HepG2 (cell line): ENCODE data around the gene PNPLA8. TPM values are rescaled to one million over a fixed set of nuclear protein-coding genes. Genes with fewer than 3 reads are reported as not detected.

ENCODE experiments used
- ATAC-seq: fragments of 200-7000 bp; cut with Tn5 transposase; 3 replicates; pipeline ENCODE4 v1.9.1; 2020; ENCODE audit warnings: mild to moderate bottlenecking, moderate library complexity
- BruUV-seq: library from RNA; stranded (reverse); fragments of 400-500 nt; replicated peaks from 2 replicates; lab custom pipeline; 2021; lab: Mats Ljungman, UMichigan
- CTCF ChIA-PET: fragments of 300-600 bp; formaldehyde crosslinking; extraction: SDS; loops from one replicate; lab custom pipeline; 2021; ENCODE audit warnings: low total read pairs, inconsistent platforms, low intra/inter-chr PET ratio; lab: Yijun Ruan, JAX
- POLR2A ChIA-PET: fragments of 350-600 bp; sonication (Branson Sonifier 250); formaldehyde crosslinking; loops from one replicate; lab custom pipeline; 2020; ENCODE audit warnings: antibody characterized with exemption, inconsistent platforms; lab: Yijun Ruan, JAX
- DNase-seq: peaks from one replicate; pipeline ENCODE4 v3.0.0-alpha.2; 2015; ENCODE audit warnings: low spot score
- FAIRE-seq: peaks from 3 replicates; lab custom pipeline; 2011; peaks lifted over from hg19 to GRCh38; lab: Jason Lieb, UNC
- H2AFZ ChIP-seq: one replicate; pipeline ENCODE4 v1.6.1; 2011; ENCODE audit warnings: low read length, inconsistent platforms
- H3K27ac ChIP-seq: fragments of 300-600 bp; 3 replicates; pipeline ENCODE4 v1.8.0; 2011; ENCODE audit warnings: mixed run types, mild to moderate bottlenecking, mixed read lengths, low read length, inconsistent platforms; ENCODE audit not compliant: insufficient read depth; ENCODE audit errors: extremely low read length
- H3K27me3 ChIP-seq, 2 experiments: fragments of 200-600 bp in 1 of 2; 2 replicates in 1 of 2; 3 replicates in 1 of 2; pipeline versions ENCODE4 v1.6.0 to v1.8.0; 2011; ENCODE audit warnings: low read length in 2 of 2, mild to moderate bottlenecking in 2 of 2, moderate library complexity in 2 of 2, inconsistent platforms in 1 of 2; ENCODE audit not compliant: insufficient read depth in 2 of 2, control insufficient read depth in 1 of 2
- H3K36me3 ChIP-seq, 2 experiments: fragments of 200-600 bp in 1 of 2; replicated peaks in 1 of 2; 2 replicates in 1 of 2; 3 replicates in 1 of 2; pipeline versions ENCODE4 v1.5.1 to v1.8.0; 2011; ENCODE audit warnings: low read length in 2 of 2, inconsistent platforms in 1 of 2; ENCODE audit not compliant: insufficient read depth in 2 of 2, control insufficient read depth in 1 of 2
- H3K4me1 ChIP-seq: 2 replicates; pipeline ENCODE4 v1.5.1; 2012; ENCODE audit warnings: low read length, inconsistent platforms; ENCODE audit not compliant: insufficient read depth
- H3K4me2 ChIP-seq: 2 replicates; pipeline ENCODE4 v1.6.0; 2011; ENCODE audit warnings: low read depth, low read length, inconsistent platforms
- H3K4me3 ChIP-seq, 3 experiments: fragments of 200-600 bp in 1 of 3; sonication (generic), shearing (Covaris generic) in 1 of 3; replicated peaks in 1 of 3; 2 replicates each; pipeline ENCODE4 v1.5.1; 2011 to 2016; ENCODE audit warnings: low read length in 3 of 3, inconsistent platforms in 2 of 3, low read depth in 2 of 3, mild to moderate bottlenecking in 2 of 3, control low read depth in 1 of 3, mixed read lengths in 1 of 3; ENCODE audit not compliant: insufficient read depth in 1 of 3
- H3K79me2 ChIP-seq: one replicate; pipeline ENCODE4 v1.6.1; 2011; ENCODE audit warnings: low read length, inconsistent platforms; ENCODE audit not compliant: insufficient read depth
- H3K9ac ChIP-seq: 2 replicates; pipeline ENCODE4 v1.6.0; 2011; ENCODE audit warnings: mild to moderate bottlenecking, low read depth, low read length, inconsistent platforms; ENCODE audit not compliant: insufficient read depth
- H3K9me3 ChIP-seq: 2 replicates; pipeline ENCODE4 v1.5.1; 2012; ENCODE audit warnings: mild to moderate bottlenecking, low read length
- H4K20me1 ChIP-seq: 2 replicates; pipeline ENCODE4 v1.6.0; 2011; ENCODE audit warnings: inconsistent platforms, mild to moderate bottlenecking, low read length, moderate library complexity; ENCODE audit not compliant: insufficient read depth
- FOSL2 ChIP-seq: sonication (generic); formaldehyde crosslinking; IDR thresholded peaks from 2 replicates; pipeline ENCODE4 v1.4.0; 2020; ENCODE audit warnings: missing genetic modification reagents
- HNRNPH1 ChIP-seq: fragments of 200-400 bp; formaldehyde crosslinking; optimal IDR thresholded peaks from 2 replicates; pipeline ENCODE3; 2017; ENCODE audit warnings: mild to moderate bottlenecking, low read depth, low read length
- TGIF2 ChIP-seq: IDR thresholded peaks from 2 replicates; pipeline ENCODE4 v1.6.1; 2016; ENCODE audit warnings: control low read depth, missing compliant biosample characterization
- WGBS: methylation state at CpG from one replicate; pipeline ENCODE4 v1.1.6; 2017; ENCODE audit warnings: low lambda C conversion rate; 5-methylcytosine and 5-hydroxymethylcytosine counted together
- in situ Hi-C: cut with HindIII; loops from 2 replicates; pipeline ENCODE4 v1.10.0; 2017; ENCODE audit warnings: low pct_unique_long_range_greater_than_20kb; ENCODE audit not compliant: extremely low pct_ligation_motif_present
- intact Hi-C: fragments of 100-400 bp; cut with micrococcal nuclease; formaldehyde crosslinking; loops from one replicate; pipeline ENCODE4 v1.10.0; 2022; ENCODE audit not compliant: unreplicated experiment
- polyA plus RNA-seq, 8 experiments: library from polyadenylated mRNA; depleted of rRNA in 3 of 8; stranded (reverse) in 7 of 8; unstranded in 1 of 8; fragments of >200 nt; fragmentation: Illumina TruSeq in 4 of 8; extraction: Trizol in 4 of 8; gene quantifications; 2 replicates each; pipeline versions ENCODE4 v1.2.1 to v1.2.3, GENCODE V29; 2011 to 2016; ENCODE audit warnings: low read depth in 4 of 8, missing spikeins in 1 of 8, mixed read lengths in 1 of 8; ENCODE audit not compliant: insufficient read depth in 1 of 8
- total RNA-seq, 5 experiments: library from RNA; depleted of rRNA; stranded (reverse); fragments of >200 nt; fragmentation: Illumina TruSeq; extraction: Trizol; gene quantifications; 2 replicates each; pipeline ENCODE4 v1.2.3, GENCODE V29; 2016; ENCODE audit warnings: low read depth in 1 of 5
- TF ChIP-seq, protein P1 (sequence below): IDR thresholded peaks from 2 replicates; pipeline ENCODE4 v1.6.1; 2016; ENCODE audit warnings: low read depth, missing genetic modification reagents, missing compliant biosample characterization

The PNPLA8 gene
- total and polyA plus RNA-seq, 2 of the 13 experiments (the other 11 are each of a cell fraction or from before 2014, with no cell fraction given), result 6.3 to 11.4 TPM

DNA sequence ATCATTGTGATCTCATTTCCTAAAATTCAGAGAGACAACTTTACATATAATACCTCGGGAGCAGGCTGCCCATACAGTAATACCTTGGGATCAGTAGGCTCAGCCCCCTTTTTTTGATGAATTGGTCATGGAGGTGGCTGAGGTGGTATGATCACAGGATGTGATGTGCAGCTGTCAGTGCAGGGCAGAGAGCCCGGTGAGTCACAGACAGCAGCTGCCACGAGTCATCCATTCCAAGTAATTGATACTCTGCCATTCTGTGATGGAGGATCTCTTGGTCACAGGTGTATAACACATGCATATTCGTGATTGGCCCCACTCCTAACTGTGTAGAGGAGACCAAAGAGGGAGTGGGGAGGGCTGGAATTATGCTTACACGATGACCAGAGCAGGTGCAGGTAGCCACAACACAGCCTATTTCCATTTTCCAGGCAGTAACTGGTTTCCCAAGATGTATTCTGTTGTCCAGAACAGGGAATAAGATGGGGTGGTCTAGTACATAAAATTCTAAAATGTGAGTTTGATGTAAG is 83.8 kb downstream of the PNPLA8 start:
- in situ Hi-C loops (no loop called here), intact Hi-C loops (no loop called here)
- ATAC-seq, result no peak
- ChIA-PET CTCF (no interaction called here), POLR2A (no interaction called here)
- H3K27me3 ChIP-seq, result no peaks in the 10 kb centered on the region
- H2AFZ ChIP-seq, result no peak overlapping the region
- no peak for DNase-seq
- no peak overlapping the region for H3K4me3 ChIP-seq
- 13% methylated on average over 5 of the region's 5 CpGs for WGBS
- no peak overlapping the region for H3K4me2 ChIP-seq
- H3K36me3 ChIP-seq, result no peaks in the 10 kb centered on the region
- BruUV-seq, result no TSS peak
- H4K20me1 ChIP-seq, result no peaks in the 10 kb centered on the region
- no peaks in the 10 kb centered on the region for H3K79me2 ChIP-seq
- no peak overlapping the region for H3K27ac ChIP-seq
- TF ChIP-seq TGIF2, result no peak
- TF ChIP-seq, protein P1, sequence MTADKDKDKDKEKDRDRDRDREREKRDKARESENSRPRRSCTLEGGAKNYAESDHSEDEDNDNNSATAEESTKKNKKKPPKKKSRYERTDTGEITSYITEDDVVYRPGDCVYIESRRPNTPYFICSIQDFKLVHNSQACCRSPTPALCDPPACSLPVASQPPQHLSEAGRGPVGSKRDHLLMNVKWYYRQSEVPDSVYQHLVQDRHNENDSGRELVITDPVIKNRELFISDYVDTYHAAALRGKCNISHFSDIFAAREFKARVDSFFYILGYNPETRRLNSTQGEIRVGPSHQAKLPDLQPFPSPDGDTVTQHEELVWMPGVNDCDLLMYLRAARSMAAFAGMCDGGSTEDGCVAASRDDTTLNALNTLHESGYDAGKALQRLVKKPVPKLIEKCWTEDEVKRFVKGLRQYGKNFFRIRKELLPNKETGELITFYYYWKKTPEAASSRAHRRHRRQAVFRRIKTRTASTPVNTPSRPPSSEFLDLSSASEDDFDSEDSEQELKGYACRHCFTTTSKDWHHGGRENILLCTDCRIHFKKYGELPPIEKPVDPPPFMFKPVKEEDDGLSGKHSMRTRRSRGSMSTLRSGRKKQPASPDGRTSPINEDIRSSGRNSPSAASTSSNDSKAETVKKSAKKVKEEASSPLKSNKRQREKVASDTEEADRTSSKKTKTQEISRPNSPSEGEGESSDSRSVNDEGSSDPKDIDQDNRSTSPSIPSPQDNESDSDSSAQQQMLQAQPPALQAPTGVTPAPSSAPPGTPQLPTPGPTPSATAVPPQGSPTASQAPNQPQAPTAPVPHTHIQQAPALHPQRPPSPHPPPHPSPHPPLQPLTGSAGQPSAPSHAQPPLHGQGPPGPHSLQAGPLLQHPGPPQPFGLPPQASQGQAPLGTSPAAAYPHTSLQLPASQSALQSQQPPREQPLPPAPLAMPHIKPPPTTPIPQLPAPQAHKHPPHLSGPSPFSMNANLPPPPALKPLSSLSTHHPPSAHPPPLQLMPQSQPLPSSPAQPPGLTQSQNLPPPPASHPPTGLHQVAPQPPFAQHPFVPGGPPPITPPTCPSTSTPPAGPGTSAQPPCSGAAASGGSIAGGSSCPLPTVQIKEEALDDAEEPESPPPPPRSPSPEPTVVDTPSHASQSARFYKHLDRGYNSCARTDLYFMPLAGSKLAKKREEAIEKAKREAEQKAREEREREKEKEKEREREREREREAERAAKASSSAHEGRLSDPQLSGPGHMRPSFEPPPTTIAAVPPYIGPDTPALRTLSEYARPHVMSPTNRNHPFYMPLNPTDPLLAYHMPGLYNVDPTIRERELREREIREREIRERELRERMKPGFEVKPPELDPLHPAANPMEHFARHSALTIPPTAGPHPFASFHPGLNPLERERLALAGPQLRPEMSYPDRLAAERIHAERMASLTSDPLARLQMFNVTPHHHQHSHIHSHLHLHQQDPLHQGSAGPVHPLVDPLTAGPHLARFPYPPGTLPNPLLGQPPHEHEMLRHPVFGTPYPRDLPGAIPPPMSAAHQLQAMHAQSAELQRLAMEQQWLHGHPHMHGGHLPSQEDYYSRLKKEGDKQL (CRISPR knock-in tag), result no peak
- no peak for TF ChIP-seq HNRNPH1
- TF ChIP-seq FOSL2, result peak; percentile 57
- no peaks in the 10 kb centered on the region for H3K4me1 ChIP-seq
- no peak overlapping the region for H3K9ac ChIP-seq
- FAIRE-seq, result no peak
- H3K9me3 ChIP-seq, result no peaks in the 10 kb centered on the region
